ENCODE results near the gene VAV2.

VAV2 gene

GRCh38 chr9:133763272-133764183 lies 228.6 kb downstream of the VAV2 start:
- no peak overlapping the region for H3K27ac ChIP-seq
- no peak for TF ChIP-seq CTCF (conservative IDR thresholded peaks at IDR 0.05)

- no peak for TF ChIP-seq CTCF (conservative IDR thresholded peaks at IDR 0.05)
- H3K27ac ChIP-seq = no peak overlapping the region
These were observed 229.4 kb downstream of the VAV2 start for GRCh38 chr9:133762488-133763271.

- no peak overlapping the region for H3K27ac ChIP-seq
- TF ChIP-seq CTCF (conservative IDR thresholded peaks at IDR 0.05) = no peak
These were observed 230.4 kb downstream of the VAV2 start for GRCh38 chr9:133761641-133762248.

GRCh38 chr9:133760713-133761290 lies 231.3 kb downstream of the VAV2 start:
- no peak for TF ChIP-seq CTCF (conservative IDR thresholded peaks at IDR 0.05)
- no peak overlapping the region for H3K27ac ChIP-seq

- no peak overlapping the region for H3K27ac ChIP-seq
- no peak for TF ChIP-seq CTCF (conservative IDR thresholded peaks at IDR 0.05)
These were observed 232.2 kb downstream of the VAV2 start for GRCh38 chr9:133759946-133760345.

GRCh38 chr9:133759146-133759900 lies 232.8 kb downstream of the VAV2 start:
- no peak overlapping the region for H3K27ac ChIP-seq
- no peak for TF ChIP-seq CTCF (conservative IDR thresholded peaks at IDR 0.05)

Measured in VCaP (cell line).